NCI-H1417 (cell line): ENCODE results near the gene SHC4.
"Not testable (repeated sequence)": the region's sequence is repeated elsewhere in the genome, so short reads cannot be mapped to it uniquely, and the experiment has no call there.

ENCODE experiments used
- DNase-seq, 3 experiments: peaks; one replicate each; lab custom pipeline; 2025; lab: John Stamatoyannopoulos, UW

The SHC4 gene

DNA sequence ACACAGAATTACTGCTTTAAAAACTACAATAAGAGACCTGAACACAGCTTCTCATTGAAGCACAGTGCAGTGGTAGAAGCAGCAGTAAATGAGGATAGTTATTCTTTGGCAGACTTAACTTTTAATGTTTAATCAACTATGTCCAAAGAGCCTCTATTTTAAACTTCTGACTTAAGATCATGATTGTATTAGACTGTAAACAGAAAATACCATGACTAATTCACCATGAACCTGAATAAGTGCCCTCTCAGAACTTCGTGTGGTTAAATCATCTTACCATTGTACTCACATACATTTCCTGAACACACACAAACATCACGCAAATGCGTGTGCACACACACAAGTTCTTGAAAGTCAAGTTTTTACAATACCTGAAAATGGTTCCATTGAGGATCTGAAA lies 166.8 kb downstream of the SHC4 start:
- DNase-seq = no peak

DNA sequence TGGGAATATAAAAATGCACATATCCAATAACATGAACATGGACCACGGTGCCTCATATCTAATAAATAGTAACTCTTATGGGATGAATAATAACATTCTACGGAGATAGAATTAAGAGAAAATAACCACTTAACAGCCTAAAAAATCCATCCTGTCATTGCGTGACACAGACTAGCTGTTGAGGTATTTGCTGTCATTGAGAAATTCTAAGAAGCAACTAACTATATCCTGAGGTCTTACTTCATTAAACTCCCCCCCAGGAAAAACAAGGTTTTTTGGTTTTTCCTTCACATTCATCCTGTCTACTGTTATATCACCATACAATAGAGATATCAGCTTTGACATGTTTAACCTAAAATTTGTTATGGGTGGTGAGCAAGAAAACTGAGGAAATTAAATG lies 167.2 kb downstream of the SHC4 start:
- no peak for DNase-seq

DNA sequence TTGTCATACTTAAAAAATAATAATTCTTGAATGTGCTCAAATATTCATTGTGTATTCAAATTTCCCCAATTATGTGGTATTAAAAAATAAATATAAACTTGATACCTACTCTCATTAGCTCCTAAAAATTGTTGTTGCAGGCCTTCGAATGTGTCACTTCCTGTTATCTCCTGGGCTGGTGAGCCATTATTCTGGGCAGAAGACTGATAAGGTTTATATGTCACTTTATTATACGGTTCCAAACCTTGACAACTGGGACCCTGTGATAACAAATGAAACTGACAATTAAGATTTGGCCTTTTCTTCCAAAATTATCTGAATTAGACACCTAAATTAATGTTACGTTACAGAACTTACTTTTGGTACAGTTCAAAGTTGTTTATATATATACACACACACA lies 167.8 kb downstream of the SHC4 start:
- DNase-seq = no peak

DNA sequence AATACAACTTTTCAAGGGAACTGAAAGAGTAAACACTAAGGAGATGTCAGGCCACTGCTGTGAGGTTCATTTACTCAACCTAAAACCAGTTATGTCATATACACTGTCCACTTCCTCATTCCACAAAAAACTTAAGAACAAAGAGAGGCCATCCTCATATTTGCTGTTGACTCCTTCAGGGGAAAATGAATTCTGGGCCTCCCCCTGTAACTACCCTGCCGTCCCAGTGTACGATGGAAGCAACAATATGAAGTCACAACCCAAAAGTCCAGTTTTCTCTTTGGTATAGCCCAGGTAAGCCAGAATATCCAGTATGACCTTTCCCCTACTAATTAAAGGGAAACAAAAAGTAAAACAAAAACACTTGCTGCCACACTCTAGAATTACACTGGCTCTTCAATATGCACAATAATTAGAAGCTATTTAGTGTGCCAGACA lies 169.0 kb downstream of the SHC4 start:
- no peak for DNase-seq

DNA sequence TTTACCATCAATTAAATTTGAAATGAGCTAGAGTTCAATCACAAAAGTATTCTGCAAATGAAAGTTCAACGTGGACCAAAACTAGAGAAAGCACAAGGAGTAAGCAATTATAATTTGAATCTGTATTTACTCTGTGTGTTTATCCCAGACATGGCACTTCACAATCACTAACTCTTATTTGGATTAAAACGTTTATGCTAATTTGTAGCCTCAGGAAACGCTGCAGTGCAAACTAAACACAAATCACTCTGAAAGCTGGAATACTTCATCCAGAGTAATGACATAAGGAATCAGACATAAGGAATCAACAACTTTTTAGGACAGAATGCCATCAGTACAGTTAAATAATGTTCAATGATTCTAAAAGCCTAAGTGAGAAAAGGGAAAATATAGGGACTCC lies 171.3 kb downstream of the SHC4 start:
- DNase-seq = peak in 2 of 3 experiments; percentile 2 to 43

DNA sequence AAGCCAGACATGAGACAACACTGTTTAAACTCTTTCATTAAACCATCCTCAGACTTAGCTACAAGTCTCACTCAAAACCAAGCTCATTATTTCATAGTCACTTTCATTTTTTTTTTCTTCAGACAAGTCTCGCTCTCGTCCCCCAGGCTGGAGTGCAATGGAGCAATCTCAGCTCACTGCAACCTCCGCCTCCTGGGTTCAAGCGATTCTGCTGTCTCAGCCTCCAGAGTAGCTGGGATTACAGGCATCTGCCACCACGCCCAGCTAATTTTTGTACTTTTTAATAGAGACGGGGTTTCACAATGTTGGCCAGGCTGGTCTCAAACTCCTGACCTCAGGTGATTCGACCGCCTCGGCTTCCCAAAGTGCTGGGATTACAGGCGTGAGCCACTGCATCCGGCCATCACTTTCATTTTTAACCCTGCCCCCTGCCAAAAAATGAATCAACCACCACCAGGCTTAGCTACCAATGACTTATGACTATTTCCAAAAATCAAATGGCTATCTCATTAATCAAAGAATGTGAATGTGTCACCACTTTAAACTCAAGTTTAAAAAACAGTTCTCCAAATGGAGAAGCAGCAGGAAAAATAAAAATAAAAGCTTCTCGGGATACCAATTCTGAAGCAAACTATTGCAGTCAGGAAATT lies 173.1 kb downstream of the SHC4 start:
- not testable (repeated sequence) for DNase-seq

DNA sequence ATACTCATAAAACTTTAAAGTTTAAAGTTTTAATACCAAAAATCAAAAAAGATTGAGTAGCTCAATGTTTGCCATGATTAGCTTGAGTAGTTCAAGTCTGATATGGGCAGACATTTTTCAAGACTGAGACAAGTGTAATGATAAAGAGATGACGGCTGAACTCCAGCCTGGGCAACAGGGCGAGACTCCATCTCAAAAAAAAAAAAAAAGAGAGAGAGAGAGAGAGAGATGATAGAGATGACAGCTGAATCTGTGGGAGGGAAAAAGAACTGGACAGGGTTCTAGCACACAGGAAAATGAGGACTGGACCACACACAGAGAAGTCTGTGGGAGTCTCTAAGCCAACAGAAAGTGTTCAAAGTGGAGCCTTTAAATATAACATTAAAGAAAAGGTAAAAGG lies 178.0 kb downstream of the SHC4 start:
- no peak for DNase-seq

DNA sequence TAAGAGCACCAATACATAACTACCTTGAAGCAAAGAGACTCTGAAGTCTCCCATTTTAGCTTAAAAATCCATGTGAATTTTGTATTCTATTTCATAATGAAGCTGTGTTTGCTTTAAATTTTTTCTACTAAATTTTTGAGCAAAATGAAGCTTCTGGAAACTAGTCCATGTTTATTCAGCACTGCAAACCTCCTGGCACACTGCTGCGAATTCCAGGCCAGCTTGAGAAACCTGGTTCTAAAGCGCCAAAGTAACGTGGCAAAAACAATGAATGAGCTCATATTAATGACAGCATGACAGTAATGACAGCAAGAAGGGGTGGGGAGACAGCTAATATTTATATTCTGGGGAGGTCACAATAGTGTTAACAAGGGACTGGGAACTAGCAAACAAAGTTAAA lies 178.5 kb downstream of the SHC4 start:
- peak in 1 of 3 experiments; percentile 3 for DNase-seq

DNA sequence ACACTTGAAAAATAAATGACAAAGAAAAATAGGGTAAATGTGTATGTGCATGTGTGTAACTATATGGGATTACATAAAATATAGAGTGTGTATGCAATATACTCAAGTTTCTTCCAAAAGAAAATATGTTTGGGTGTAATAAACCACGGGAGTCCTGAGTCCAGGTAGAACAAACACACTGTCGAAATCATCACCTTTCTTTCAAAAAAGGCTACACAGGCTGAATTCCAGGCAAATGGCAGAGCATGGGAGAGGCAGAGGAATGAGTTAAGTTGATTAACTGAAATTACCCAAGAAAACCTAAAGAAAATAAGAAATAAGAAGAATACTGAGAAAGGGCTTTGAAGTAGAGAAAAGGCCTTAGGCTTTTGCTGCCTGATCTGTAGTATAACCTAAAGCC lies 179.0 kb downstream of the SHC4 start:
- DNase-seq = no peak

DNA sequence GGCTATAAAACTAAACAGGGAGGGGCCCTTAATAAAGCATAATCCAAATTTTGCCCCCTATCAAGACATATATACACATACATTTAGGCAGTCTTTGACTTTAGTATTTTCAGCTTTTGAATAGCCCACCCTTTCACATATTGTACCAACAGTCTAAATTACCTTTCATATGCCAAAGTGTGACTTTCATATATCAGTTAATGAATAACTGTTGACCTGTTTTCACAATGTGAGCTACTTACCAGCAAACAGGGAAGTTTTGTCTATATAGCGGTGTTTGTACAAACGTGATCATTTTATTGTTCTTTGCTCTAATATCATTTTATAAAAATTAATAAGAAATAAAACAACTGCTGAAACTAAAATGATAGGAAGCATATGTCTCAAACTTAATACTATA lies 180.8 kb downstream of the SHC4 start:
- DNase-seq = no peak

DNA sequence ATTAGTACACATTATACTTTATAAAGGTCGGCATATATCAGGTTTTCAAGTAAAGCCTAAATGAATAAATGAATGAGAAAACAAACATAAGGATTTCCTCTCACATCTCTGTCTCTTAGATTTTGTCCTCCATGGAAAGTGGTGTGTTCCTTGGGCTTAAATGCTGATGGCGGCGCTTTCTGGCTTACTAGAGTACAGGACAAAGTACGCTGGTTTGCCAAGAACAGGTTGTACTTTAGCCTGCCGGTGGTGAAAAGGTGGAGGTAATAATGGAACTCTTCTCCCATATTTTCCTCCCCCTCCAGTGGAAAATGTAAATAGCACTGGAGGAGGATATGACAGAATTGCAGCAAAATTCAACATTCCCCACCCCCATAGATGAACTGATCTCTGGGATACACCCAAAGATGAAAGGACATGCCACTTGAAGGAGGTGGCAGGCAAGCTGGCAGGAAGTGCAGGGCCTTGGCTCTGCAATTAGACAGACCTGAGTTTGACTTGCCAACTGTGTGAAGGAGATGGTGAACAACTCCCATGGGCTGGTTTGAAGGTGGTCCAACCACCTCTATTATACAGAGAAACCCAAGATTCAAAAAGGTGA lies 182.1 kb downstream of the SHC4 start:
- no peak for DNase-seq

DNA sequence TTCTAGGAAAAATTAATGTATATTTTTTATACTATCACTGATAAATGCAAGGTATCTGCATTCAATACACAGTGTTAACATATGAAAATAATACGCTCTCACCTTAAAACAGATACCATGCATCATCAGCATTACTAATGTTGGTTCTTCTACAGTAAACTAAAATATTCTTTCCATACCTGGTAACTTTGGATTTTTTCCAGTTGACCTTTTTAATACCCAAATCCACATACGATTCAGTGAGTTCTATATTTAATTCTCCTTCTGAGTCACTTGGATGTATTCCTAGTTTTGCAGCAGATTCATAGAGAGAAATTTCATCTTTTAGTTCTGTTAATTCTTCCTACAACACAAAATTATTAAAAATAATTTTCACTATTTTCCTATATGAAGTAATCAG lies 182.7 kb downstream of the SHC4 start:
- DNase-seq = no peak

DNA sequence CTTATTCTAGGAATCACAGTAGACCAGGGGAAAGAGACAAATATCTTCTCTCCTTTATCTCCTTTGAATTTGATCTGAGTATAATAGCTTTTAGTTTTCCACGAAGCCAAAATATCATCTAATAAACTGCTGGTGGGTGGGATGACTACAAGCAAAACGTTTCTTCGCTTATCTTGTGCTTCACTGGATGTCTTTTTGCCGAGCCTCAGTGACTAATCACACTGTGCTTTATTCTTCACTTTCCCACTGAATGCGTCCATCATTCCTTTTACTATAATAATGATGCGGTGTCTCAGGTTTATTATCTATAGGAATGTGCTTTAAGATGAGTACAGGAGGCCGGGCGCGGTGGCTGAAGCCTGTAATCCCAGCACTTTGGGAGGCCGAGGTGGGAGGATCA lies 185.4 kb downstream of the SHC4 start:
- DNase-seq = no peak

DNA sequence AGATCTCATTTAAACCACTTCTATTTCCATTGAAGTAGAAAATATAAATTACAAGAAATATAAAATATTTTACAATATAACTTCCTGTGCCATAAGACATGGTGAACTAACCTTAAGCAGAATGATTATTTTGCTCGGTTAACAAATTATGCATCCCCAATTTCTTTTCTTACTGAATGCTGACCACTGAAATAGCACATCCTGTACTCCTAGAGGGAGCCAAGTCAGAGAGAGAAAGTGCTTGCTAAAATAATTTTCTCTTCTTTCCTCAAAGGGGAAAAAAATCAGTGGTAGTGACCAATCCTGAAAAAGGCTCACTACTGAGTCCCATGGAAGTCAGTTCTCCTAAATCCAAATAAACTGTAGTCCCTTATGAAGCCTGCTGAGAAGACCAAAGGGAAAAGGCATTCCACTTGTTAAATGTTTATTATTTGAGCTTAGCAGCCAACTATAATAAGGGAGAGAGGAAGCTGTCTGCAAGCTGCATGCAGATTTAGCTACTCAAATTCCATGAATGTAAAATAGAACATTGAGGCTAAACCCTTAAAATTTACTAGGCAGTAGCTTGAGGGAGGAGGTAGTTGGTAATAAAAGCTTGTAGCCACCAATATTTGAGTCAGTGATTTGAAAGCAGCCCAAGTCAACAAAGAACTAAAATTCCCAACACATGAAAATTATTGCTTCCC lies 185.9 kb downstream of the SHC4 start:
- DNase-seq = no peak

DNA sequence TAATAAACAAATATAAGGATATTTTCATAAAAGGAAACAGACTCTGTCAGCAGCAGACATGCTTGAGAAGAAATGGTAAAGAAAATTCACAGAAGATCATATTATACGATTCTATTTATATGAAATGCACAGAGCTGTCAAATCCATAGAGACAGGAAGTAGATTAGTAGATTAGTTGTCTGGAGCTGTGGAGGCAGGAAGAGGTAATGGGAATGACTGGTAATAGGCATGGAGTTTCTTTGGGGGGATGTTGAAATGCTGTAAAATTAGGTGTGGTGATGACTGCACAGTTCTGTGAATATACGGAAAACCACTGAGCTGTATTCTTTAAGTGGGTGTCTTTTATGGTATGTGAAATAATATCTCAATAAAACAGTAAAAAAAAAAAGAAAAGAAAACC lies 188.2 kb downstream of the SHC4 start:
- DNase-seq = no peak

DNA sequence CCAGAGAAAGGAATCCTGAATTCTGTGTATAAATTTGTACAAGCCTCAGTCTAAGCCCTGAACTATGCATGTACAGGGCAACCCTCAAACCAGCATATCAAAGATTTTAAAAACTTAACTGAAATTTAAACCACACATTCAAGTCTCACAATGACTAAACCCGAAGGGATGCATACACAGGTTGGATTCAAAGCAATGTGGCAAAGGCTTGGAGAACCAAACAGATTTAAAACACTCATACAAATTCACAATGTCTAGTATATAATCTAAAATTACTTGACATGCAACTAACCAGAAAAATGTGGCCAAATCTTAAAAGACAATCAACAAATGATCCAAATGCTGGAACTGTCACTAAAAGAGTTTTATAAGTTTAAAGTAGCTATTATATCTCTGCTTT lies 189.2 kb downstream of the SHC4 start:
- DNase-seq = no peak
